ENCODE measurements around the gene MLN. TPM values are rescaled to one million over a fixed set of nuclear protein-coding genes. Genes with fewer than 3 reads are reported as not detected.

The MLN gene
- total RNA-seq (2014; rRNA removed; shearing (Covaris generic)), result 2.5 TPM in 1 of 2 replicates, not detected in the other

GRCh38 chr6:33803571-33804053, at the start of gene MLN:
MLN (minus strand) TSS chr6:33804003; CDS start chr6:33801163, 2,840 bp downstream.
- in situ Hi-C loops (cut with HindIII; ENCODE audit: low sequenced_read_pairs), result no loop called here
- DNase-seq (ENCODE audit: low spot score), result no peak

GRCh38 chr6:33853026-33853425, 49.2 kb upstream of the MLN start:
- in situ Hi-C loops (cut with HindIII; ENCODE audit: low sequenced_read_pairs), result loop anchor here (10.0 kb wide), 1 partner anchor 112 kb away; no protein-coding TSS in a partner anchor
- no peak for DNase-seq (ENCODE audit: low spot score)

GRCh38 chr6:33851959-33852358, 48.2 kb upstream of the MLN start:
- in situ Hi-C loops (cut with HindIII; ENCODE audit: low sequenced_read_pairs), result loop anchor here (10.0 kb wide), 1 partner anchor 113 kb away; no protein-coding TSS in a partner anchor
- DNase-seq (ENCODE audit: low spot score), result peak; percentile 27

GRCh38 chr6:33850869-33851541, 47.2 kb upstream of the MLN start:
- in situ Hi-C loops (cut with HindIII; ENCODE audit: low sequenced_read_pairs), result loop anchor here (10.0 kb wide), 1 partner anchor 114 kb away; no protein-coding TSS in a partner anchor
- DNase-seq (ENCODE audit: low spot score), result peak; percentile 78

GRCh38 chr6:33850296-33850695, 46.5 kb upstream of the MLN start:
- DNase-seq (ENCODE audit: low spot score), result no peak
- in situ Hi-C loops (cut with HindIII; ENCODE audit: low sequenced_read_pairs), result loop anchor here (10.0 kb wide), 1 partner anchor 115 kb away; no protein-coding TSS in a partner anchor

- in situ Hi-C loops (cut with HindIII; ENCODE audit: low sequenced_read_pairs), result loop anchor here (10.0 to 25.0 kb wide), 2 partner anchors 115 to 288 kb away; partner anchors contain the start of gene GRM4
- DNase-seq (ENCODE audit: low spot score), result no peak
These were observed 45.8 kb upstream of the MLN start for GRCh38 chr6:33849500-33850075.

GRCh38 chr6:33848484-33848883, 44.7 kb upstream of the MLN start:
- in situ Hi-C loops (cut with HindIII; ENCODE audit: low sequenced_read_pairs), result loop anchor here (25.0 kb wide), 1 partner anchor 289 kb away; the partner anchor contains the start of gene GRM4
- no peak for DNase-seq (ENCODE audit: low spot score)

- no peak for DNase-seq (ENCODE audit: low spot score)
- in situ Hi-C loops (cut with HindIII; ENCODE audit: low sequenced_read_pairs), result loop anchor here (25.0 kb wide), 1 partner anchor 289 kb away; the partner anchor contains the start of gene GRM4
These were observed 44.1 kb upstream of the MLN start for GRCh38 chr6:33847867-33848266.

GRCh38 chr6:33847078-33847477, 43.3 kb upstream of the MLN start:
- in situ Hi-C loops (cut with HindIII; ENCODE audit: low sequenced_read_pairs), result loop anchor here (25.0 kb wide), 1 partner anchor 290 kb away; the partner anchor contains the start of gene GRM4
- no peak for DNase-seq (ENCODE audit: low spot score)

GRCh38 chr6:33846226-33846625, 42.4 kb upstream of the MLN start:
- in situ Hi-C loops (cut with HindIII; ENCODE audit: low sequenced_read_pairs), result loop anchor here (25.0 kb wide), 1 partner anchor 291 kb away; the partner anchor contains the start of gene GRM4
- no peak for DNase-seq (ENCODE audit: low spot score)

- no peak for DNase-seq (ENCODE audit: low spot score)
- in situ Hi-C loops (cut with HindIII; ENCODE audit: low sequenced_read_pairs), result loop anchor here (25.0 kb wide), 1 partner anchor 292 kb away; the partner anchor contains the start of gene GRM4
These were observed 41.4 kb upstream of the MLN start for GRCh38 chr6:33845031-33845745.

- DNase-seq (ENCODE audit: low spot score), result no peak
- in situ Hi-C loops (cut with HindIII; ENCODE audit: low sequenced_read_pairs), result loop anchor here (25.0 kb wide), 1 partner anchor 294 kb away; the partner anchor contains the start of gene GRM4
These were observed 39.6 kb upstream of the MLN start for GRCh38 chr6:33843131-33844121.

- in situ Hi-C loops (cut with HindIII; ENCODE audit: low sequenced_read_pairs), result loop anchor here (25.0 kb wide), 1 partner anchor 295 kb away; the partner anchor contains the start of gene GRM4
- no peak for DNase-seq (ENCODE audit: low spot score)
These were observed 38.1 kb upstream of the MLN start for GRCh38 chr6:33841868-33842267.

- in situ Hi-C loops (cut with HindIII; ENCODE audit: low sequenced_read_pairs), result loop anchor here (25.0 kb wide), 1 partner anchor 296 kb away; the partner anchor contains the start of gene GRM4
These were observed 37.3 kb upstream of the MLN start for GRCh38 chr6:33841070-33841469.

GRCh38 chr6:33840048-33840926, 36.5 kb upstream of the MLN start:
- in situ Hi-C loops (cut with HindIII; ENCODE audit: low sequenced_read_pairs), result loop anchor here (25.0 kb wide), 1 partner anchor 297 kb away; the partner anchor contains the start of gene GRM4

More at GRCh38 chr6:33841070-33841469, 37.3 kb upstream of the MLN start:
- DNase-seq (ENCODE audit: low spot score), result no peak

GRCh38 chr6:33839399-33840047, 35.7 kb upstream of the MLN start:
- DNase-seq (ENCODE audit: low spot score), result peak; percentile 34
- in situ Hi-C loops (cut with HindIII; ENCODE audit: low sequenced_read_pairs), result loop anchor here (25.0 kb wide), 1 partner anchor 298 kb away; the partner anchor contains the start of gene GRM4

More at GRCh38 chr6:33840048-33840926, 36.5 kb upstream of the MLN start:
- DNase-seq (ENCODE audit: low spot score), result peak; percentile 34

Measured in G401 (cell line).